Measurements from ENCODE around the gene POLR2L. TPM values are rescaled to one million over a fixed set of nuclear protein-coding genes. Genes with fewer than 3 reads are reported as not detected.

Gene POLR2L
- total RNA-seq, 1 experiment from 2014 or later: 673 TPM

GRCh38 chr11:848380-848931, 6.1 kb upstream of the POLR2L start:
- no TSS peak for BruUV-seq (replicated peaks)
- intact Hi-C loops (cut with micrococcal nuclease; ENCODE audit: unreplicated experiment): no loop called here
- Histone ChIP-seq H3K36me3 (ENCODE audit: control insufficient read depth, insufficient read depth, low read length) (peaks cover 3% of the 10 kb centered on the region; the same call in 1 of the 2 replicates), H3K9me3 (ENCODE audit: control insufficient read depth, insufficient read depth, low read depth, low read length) (no peaks in the 10 kb centered on the region), H3K27me3 (ENCODE audit: control insufficient read depth, insufficient read depth, low read length) (no peaks in the 10 kb centered on the region), H3K27ac (ENCODE audit: low read length) (peak overlapping the region; percentile 21), H3K4me3 (ENCODE audit: low read depth in 2 of 2, low read length in 2 of 2) (no peak overlapping the region), H3K4me1 (ENCODE audit: control insufficient read depth, insufficient read depth, low read length) (peaks cover 67% of the 10 kb centered on the region)
- no peak for DNase-seq (ENCODE audit: low read depth, low spot score)
- CTCF ChIA-PET: interaction anchor here (0.6 to 0.9 kb wide), 4 partner anchors 15 to 198 kb away, joined by 3 to 17 read pairs (median 3); partner anchors contain the start of gene CHID1
- TF ChIP-seq SIN3A (IDR thresholded peaks at IDR 0.05; ENCODE audit: borderline replicate concordance, insufficient read depth, low read depth, low read length): no peak
- TF ChIP-seq TCF7L2 (IDR thresholded peaks at IDR 0.05; ENCODE audit: low read depth, low read length): no peak
- TF ChIP-seq, protein P1, sequence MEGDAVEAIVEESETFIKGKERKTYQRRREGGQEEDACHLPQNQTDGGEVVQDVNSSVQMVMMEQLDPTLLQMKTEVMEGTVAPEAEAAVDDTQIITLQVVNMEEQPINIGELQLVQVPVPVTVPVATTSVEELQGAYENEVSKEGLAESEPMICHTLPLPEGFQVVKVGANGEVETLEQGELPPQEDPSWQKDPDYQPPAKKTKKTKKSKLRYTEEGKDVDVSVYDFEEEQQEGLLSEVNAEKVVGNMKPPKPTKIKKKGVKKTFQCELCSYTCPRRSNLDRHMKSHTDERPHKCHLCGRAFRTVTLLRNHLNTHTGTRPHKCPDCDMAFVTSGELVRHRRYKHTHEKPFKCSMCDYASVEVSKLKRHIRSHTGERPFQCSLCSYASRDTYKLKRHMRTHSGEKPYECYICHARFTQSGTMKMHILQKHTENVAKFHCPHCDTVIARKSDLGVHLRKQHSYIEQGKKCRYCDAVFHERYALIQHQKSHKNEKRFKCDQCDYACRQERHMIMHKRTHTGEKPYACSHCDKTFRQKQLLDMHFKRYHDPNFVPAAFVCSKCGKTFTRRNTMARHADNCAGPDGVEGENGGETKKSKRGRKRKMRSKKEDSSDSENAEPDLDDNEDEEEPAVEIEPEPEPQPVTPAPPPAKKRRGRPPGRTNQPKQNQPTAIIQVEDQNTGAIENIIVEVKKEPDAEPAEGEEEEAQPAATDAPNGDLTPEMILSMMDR (IDR thresholded peaks at IDR 0.05): peak; percentile 99
- TF ChIP-seq POLR2AphosphoS5 (IDR thresholded peaks at IDR 0.05; ENCODE audit: low read depth, low read length): 0 out of 2 replicates have a peak, but pooled peaks have one; percentile 32
- in situ Hi-C loops (cut with HindIII; ENCODE audit: low pct_unique_long_range_greater_than_20kb, low sequenced_read_pairs): no loop called here
- POLR2A ChIA-PET: no interaction called here
- ATAC-seq: no peak

DNA sequence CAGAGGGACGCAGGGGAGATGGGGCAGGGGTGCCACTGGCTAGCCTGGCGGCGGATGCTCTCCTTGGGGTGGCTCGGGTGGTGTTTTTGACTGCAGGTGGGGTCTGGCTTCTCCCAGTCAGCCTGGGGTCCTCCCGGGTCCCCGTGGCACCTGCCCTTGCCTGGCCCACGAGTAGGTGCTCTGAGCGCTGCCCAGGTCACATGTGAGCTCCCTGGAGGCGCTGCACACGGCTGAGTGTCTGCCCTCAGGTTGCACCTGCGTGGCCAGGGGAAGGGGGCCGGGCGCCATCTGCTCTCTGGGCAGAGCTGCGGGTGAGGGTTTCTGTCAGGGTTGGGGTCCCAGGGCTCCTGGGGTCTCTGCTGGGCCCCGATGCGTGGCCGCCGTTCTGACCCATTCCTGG, 5.5 kb upstream of the POLR2L start:
- Histone ChIP-seq H3K27ac (ENCODE audit: low read length) (no peak overlapping the region; the same call in 1 of the 2 replicates), H3K27me3 (ENCODE audit: control insufficient read depth, insufficient read depth, low read length) (no peaks in the 10 kb centered on the region), H3K9me3 (ENCODE audit: control insufficient read depth, insufficient read depth, low read depth, low read length) (no peaks in the 10 kb centered on the region), H3K4me1 (ENCODE audit: control insufficient read depth, insufficient read depth, low read length) (peaks cover 68% of the 10 kb centered on the region), H3K36me3 (ENCODE audit: control insufficient read depth, insufficient read depth, low read length) (peaks cover 3% of the 10 kb centered on the region), H3K4me3 (ENCODE audit: low read depth in 2 of 2, low read length in 2 of 2) (no peak overlapping the region)
- intact Hi-C loops (cut with micrococcal nuclease; ENCODE audit: unreplicated experiment): no loop called here
- in situ Hi-C loops (cut with HindIII; ENCODE audit: low pct_unique_long_range_greater_than_20kb, low sequenced_read_pairs): no loop called here
- DNase-seq (ENCODE audit: low read depth, low spot score) (no peak), ATAC-seq (no peak)
- ChIA-PET CTCF (interaction anchor here (0.7 to 1.2 kb wide), 3 partner anchors 8 to 227 kb away, joined by 3 to 5 read pairs (median 3); partner anchors contain the start of gene MUC2), POLR2A (no interaction called here)
- BruUV-seq (replicated peaks): no TSS peak
- TF ChIP-seq REST (IDR thresholded peaks at IDR 0.05; ENCODE audit: insufficient read depth in 1 of 2, low read depth in 2 of 2, low read length in 1 of 2): no peak
- TF ChIP-seq, protein P1 (IDR thresholded peaks at IDR 0.05): 0 out of 2 replicates have a peak, but pooled peaks have one; percentile 54
